KOPT-K1 (cell line): ENCODE data around the gene NUDT13.
A peak's percentile ranks its signal among the peaks of the same experiment; 100 is the strongest.

Source experiments
- H3K27ac ChIP-seq: fragments of 200-600 bp; sonication (generic); 2 replicates; pipeline ENCODE4 v1.5.1; 2016; ENCODE audit warnings: antibody characterized with exemption, mild to moderate bottlenecking, low read depth, low read length; ENCODE audit not compliant: poor library complexity, severe bottlenecking
- H3K36me3 ChIP-seq: fragments of 200-600 bp; sonication (generic); 2 replicates; pipeline ENCODE4 v1.5.1; 2017; ENCODE audit warnings: antibody characterized with exemption, mild to moderate bottlenecking, low read length, moderate library complexity; ENCODE audit not compliant: insufficient read depth
- H3K9me3 ChIP-seq: fragments of 200-600 bp; sonication (generic); 2 replicates; pipeline ENCODE4 v1.5.1; 2017; ENCODE audit warnings: antibody characterized with exemption, low read length, mild to moderate bottlenecking; ENCODE audit not compliant: insufficient read depth, poor library complexity, severe bottlenecking

The NUDT13 gene

DNA sequence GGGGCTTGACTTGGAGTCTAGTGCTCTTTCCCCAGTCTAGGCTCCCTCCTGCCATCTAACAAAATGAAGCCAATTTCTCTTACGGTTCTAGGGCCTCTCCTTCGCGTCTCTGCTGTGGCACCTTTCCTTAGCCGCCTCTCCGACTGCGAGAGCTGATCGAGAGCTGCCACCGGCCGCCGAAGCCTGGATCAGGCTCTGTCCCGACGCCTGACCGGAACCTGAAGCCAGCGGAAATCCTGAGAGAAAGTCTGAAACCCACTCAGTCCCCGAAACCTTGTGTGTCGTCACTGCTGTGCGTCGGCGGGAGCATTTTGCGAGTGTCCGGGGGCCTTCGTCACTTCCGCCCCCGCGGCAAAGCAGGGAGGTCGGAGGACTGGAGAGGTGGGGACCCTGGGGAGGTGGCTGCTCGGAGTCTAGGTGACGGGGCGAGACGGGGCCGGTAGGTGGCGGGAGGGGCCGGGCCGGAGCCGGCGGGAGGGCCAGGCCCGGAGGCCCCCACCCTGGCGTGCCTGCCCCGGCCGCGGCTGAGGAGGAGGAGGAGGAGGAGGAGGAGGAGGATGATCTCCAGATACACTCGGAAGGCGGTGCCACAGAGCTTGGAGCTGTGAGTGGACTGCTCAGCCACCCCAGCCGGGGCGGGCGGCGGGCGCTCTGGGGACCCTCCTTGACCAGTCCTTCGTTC is 57.7 kb downstream of the NUDT13 start, which contains the start of the genes ECD and FAM149B1:
TSS of gene ECD (minus strand) at position 226 of the 682 bp plus-strand sequence. CDS start 4,071 bp downstream, outside the sequence.
TSS of gene FAM149B1 (plus strand) at position 337 of the 682 bp plus-strand sequence. CDS start at position 558, 221 bp downstream.
- H3K36me3 ChIP-seq = peaks cover 15% of the 10 kb centered on the region
- H3K9me3 ChIP-seq = no peaks in the 10 kb centered on the region
- H3K27ac ChIP-seq = peak within 1 kb of the TSS; percentile 71

DNA sequence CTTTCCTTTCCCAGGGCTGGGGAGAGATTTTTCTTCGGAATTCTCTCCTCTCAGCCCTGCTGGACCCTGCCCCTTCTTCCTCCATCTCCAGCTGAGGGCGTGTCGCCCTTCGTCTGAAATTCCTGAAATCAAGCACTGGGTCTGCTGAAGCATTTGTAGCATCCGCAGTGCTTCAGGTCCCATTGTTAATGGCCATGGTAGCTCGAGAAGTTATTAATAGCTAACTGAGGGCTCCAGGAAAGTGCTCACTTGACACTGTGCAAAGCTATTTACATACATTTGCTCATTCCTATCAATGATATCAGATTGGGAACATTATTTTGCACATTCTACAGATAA is 58.2 kb downstream of the NUDT13 start:
- no peaks in the 10 kb centered on the region for H3K9me3 ChIP-seq
- H3K36me3 ChIP-seq = peaks cover 10% of the 10 kb centered on the region
- peak overlapping the region; percentile 71 for H3K27ac ChIP-seq

DNA sequence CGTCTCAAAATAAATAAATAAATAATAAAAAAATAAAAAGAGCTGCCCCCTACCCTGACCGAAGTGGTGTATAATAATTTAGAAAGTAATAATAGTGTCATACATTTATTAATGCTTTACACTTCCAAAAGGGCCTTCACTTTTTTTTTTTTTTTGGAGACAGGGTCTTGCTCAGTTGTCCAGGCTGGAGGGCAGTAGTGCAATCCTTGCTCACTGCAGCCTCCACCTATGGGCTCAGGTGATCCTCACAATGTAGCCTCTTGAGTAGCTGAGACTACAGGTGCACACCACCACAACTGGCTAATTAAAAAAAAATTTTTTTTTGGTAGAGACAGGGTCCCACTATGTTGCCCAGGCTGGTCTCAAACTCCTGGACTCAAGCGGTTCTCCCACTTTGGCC is 59.1 kb downstream of the NUDT13 start:
- Histone ChIP-seq H3K36me3 (peaks cover 3% of the 10 kb centered on the region; the same call in 1 of the 2 replicates), H3K9me3 (no peaks in the 10 kb centered on the region), H3K27ac (no peak overlapping the region)

DNA sequence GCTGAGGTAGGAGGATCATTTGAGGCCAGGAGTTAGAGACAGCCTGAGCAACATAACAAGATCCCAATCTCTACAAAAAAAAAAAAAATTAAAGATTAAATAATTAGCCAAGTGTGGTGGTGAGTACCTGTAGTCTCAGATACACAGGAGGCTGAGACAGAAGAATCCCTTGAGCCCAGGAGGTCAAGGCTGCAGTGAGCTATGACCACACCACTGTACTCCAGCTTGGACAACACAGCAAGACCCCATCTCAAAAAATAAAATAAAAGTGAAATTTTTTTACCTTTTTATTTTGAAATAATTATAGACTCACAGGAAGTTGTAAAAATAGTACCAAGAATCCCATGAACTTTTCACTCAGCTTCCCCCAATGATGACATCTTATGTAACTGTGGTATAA is 62.6 kb downstream of the NUDT13 start:
- Histone ChIP-seq H3K9me3 (no peaks in the 10 kb centered on the region), H3K27ac (no peak overlapping the region), H3K36me3 (peaks cover 3% of the 10 kb centered on the region; the same call in 1 of the 2 replicates)

DNA sequence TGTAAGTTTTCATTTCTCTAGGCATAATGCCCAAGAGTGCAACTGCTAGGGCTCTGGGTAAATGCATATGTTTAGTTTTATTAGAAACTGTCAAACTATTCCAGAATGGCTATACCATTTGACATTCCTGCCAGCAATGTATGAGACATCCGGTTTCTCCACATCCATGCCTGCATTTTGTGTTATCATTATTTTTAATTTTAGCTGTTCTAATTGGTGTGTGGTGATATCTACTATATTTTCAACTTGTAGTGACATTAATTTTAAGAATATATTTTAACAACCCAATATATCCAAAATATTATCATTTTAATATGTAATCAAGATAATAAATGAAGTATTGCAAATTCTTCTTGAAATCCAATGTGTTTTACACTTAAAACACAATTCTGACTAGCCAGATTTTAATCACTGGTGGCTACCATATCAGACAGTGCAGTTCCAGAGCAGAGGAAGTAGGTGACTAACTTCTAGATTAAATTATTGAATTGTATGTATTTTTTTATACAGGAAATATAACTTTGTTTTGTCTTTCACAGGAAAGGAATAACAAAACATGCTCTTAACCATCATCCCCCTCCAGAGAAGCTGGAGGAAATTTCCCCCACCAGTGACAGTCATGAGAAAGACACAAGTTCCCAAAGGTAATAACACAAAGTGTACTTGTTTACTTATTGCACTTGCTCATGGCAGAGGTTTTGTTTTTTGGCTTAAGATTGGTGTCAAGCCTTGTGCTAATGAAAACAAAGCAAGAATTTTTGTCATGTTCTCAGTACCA is 64.1 kb downstream of the NUDT13 start:
- no peak overlapping the region for H3K27ac ChIP-seq
- H3K36me3 ChIP-seq = peaks cover 7% of the 10 kb centered on the region
- no peaks in the 10 kb centered on the region for H3K9me3 ChIP-seq
